Upper lobe of left lung (tissue), 4 donors: ENCODE measurements around the gene DNAJB8.

Experiments used
- POLR2A ChIP-seq, 4 donors: fragments of 450-650 bp; IDR thresholded peaks; one replicate each; pipeline ENCODE4 v1.5.1; 2016 to 2017; ENCODE audit warnings: antibody characterized with exemption in 4 of 4, mild to moderate bottlenecking in 2 of 4
- TF ChIP-seq, protein P1 (sequence below), 6 experiments: fragments of 450-650 bp in 4 of 6; fragments of 200-600 bp in 2 of 6; sonication (generic) in 2 of 6; IDR thresholded peaks; one replicate each; pipeline ENCODE4 v1.5.1; 2016 to 2019; ENCODE audit warnings: antibody characterized with exemption in 6 of 6

DNA sequence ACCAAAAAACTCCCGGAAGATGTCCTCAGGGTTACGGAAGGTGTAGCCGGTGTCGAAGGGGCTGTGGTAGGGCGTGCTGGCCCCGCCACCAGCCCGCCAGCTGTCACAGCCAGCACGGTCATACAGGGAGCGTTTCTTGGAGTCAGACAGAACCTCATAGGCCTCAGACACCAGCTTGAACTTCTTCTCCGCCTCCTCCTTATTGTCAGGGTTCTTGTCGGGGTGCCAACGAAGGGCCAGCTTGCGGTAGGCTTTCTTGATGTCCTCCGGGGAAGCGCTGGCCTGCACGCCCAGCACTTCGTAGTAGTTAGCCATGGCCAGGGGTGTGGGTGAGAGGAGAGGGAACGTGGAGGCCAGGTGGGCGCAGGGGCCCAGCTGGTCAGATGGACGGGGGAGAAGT, 3.8 kb downstream of the DNAJB8 start:
- TF ChIP-seq, protein P1, sequence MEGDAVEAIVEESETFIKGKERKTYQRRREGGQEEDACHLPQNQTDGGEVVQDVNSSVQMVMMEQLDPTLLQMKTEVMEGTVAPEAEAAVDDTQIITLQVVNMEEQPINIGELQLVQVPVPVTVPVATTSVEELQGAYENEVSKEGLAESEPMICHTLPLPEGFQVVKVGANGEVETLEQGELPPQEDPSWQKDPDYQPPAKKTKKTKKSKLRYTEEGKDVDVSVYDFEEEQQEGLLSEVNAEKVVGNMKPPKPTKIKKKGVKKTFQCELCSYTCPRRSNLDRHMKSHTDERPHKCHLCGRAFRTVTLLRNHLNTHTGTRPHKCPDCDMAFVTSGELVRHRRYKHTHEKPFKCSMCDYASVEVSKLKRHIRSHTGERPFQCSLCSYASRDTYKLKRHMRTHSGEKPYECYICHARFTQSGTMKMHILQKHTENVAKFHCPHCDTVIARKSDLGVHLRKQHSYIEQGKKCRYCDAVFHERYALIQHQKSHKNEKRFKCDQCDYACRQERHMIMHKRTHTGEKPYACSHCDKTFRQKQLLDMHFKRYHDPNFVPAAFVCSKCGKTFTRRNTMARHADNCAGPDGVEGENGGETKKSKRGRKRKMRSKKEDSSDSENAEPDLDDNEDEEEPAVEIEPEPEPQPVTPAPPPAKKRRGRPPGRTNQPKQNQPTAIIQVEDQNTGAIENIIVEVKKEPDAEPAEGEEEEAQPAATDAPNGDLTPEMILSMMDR (IDR thresholded peaks at IDR 0.05): no peak
- TF ChIP-seq POLR2A (IDR thresholded peaks at IDR 0.05): no peak
